ENCODE results near the gene FRMD8. TPM values are rescaled to one million over a fixed set of nuclear protein-coding genes. Genes with fewer than 3 reads are reported as not detected.

FRMD8 gene
- total and polyA plus RNA-seq, 2 of the 8 experiments (the other 6 are each of a cell fraction or from before 2014, with no cell fraction given) = 15.0 to 19.2 TPM

DNA sequence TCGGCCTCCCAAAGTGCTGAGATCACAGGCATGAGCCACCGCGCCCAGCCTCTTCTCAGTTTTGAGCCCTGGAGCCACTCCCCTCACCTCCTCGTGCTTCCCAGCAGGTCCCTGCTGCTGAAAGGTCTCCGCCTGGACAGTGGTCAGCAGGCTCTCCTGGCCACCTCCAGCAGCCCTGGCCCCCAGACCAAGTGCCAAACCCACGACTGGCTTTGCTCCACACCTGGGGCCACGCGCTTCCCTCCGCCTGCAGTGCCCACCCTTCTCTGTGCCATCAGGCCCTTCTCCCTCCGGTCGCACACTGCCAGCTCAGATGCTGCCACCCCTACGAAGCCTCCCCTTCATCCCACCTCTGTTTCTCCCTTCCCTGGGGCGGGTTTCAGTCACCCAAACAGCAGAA is 12.8 kb downstream of the FRMD8 start:
- FAIRE-seq = no peak
- H3K4me2 ChIP-seq (ENCODE audit: insufficient read depth in 1 of 2, low read depth in 2 of 2, low read length in 2 of 2) = no peak overlapping the region
- H2BK20ac ChIP-seq (ENCODE audit: low read length) = no peak overlapping the region
- H3K14ac ChIP-seq (ENCODE audit: insufficient read length) = no peak overlapping the region
- H3K27me3 ChIP-seq (replicated peaks in 1 of 4; ENCODE audit: control insufficient read depth in 3 of 4, extremely low read depth in 1 of 4, insufficient read depth in 3 of 4, low read length in 3 of 4) = no peaks in the 10 kb centered on the region
- H2BK5ac ChIP-seq (ENCODE audit: low read depth, low read length) = no peak overlapping the region
- no peak overlapping the region for H3K23ac ChIP-seq (ENCODE audit: insufficient read length)
- H3K36me3 ChIP-seq (ENCODE audit: control insufficient read depth in 2 of 4, insufficient read depth in 4 of 4, low read length in 3 of 4) = peaks cover 0 to 4% (median 0%) of the 10 kb centered on the region in 4 experiments; a peak in 1 of 8 replicates
- no peak for TF ChIP-seq NRF1 (IDR thresholded peaks at IDR 0.05; ENCODE audit: low read depth, low read length)
- no peak for TF ChIP-seq ZNF274 (IDR thresholded peaks at IDR 0.05; ENCODE audit: borderline replicate concordance, extremely low read depth, low read length)
- no peak for TF ChIP-seq EZH2 (IDR thresholded peaks at IDR 0.05; ENCODE audit: low read depth, low read length, severe bottlenecking)
- no peak for TF ChIP-seq ASH2L (IDR thresholded peaks at IDR 0.05; ENCODE audit: low read length)
- H2AFZ ChIP-seq (ENCODE audit: low read length) = no peak overlapping the region
- H4K8ac ChIP-seq (ENCODE audit: extremely low read depth, insufficient read depth, low read length) = peak overlapping the region; percentile 51; the same call in 1 of the 2 replicates
- 94% methylated on average over 13 of the region's 13 CpGs; no CpG with 5 or more reads in 1 of the 2 experiments for WGBS, 2 experiments (ENCODE audit: extremely low coverage in 1 of 2, insufficient coverage in 1 of 2, insufficient read length in 1 of 2, insufficient replicate concordance in 2 of 2, low coverage in 1 of 2, low lambda C conversion rate in 2 of 2, missing lambda C conversion rate in 1 of 2)
- no peak overlapping the region for H4K91ac ChIP-seq (replicated peaks; ENCODE audit: insufficient read length, low read length)
- no peak overlapping the region for H2AK5ac ChIP-seq (ENCODE audit: low read depth, low read length)
- H3K79me2 ChIP-seq (ENCODE audit: control insufficient read depth in 1 of 2, insufficient read depth in 2 of 2, low read length in 2 of 2) = no peaks in the 10 kb centered on the region
- no peak overlapping the region for H2BK15ac ChIP-seq (ENCODE audit: low read length)
- ChIA-PET POLR2A (ENCODE audit: partially characterized antibody) (interaction anchor here (1.0 to 17.0 kb wide), 2 partner anchors 23 to 104 kb away, joined by 4 to 202 read pairs; partner anchors contain the start of genes MALAT1 and NEAT1), CTCF (ENCODE audit: partially characterized antibody) (interaction anchor here (0.6 to 2.6 kb wide), 4 partner anchors 17 to 153 kb away, joined by 3 to 23 read pairs (median 3); no protein-coding TSS in a partner anchor)
- no peak overlapping the region for H2BK12ac ChIP-seq (ENCODE audit: low read depth, low read length)
- H3K4ac ChIP-seq (replicated peaks; ENCODE audit: insufficient read length, low read depth, low read length) = no peak overlapping the region
- no peak overlapping the region for H3K56ac ChIP-seq (replicated peaks; ENCODE audit: insufficient read length, low read depth, low read length)
- H3K4me3 ChIP-seq (ENCODE audit: extremely low read depth in 1 of 4, insufficient read depth in 2 of 4, low read depth in 3 of 4, low read length in 4 of 4) = no peak overlapping the region
- H3K27ac ChIP-seq (ENCODE audit: low read depth, low read length) = no peak overlapping the region
- H3K79me1 ChIP-seq (ENCODE audit: low read depth, low read length) = 0 out of 2 replicates have a peak, but pooled peaks cover 2% of the 10 kb centered on the region
- no peak overlapping the region for H2BK120ac ChIP-seq (replicated peaks; ENCODE audit: low read depth, low read length)
- no peaks in the 10 kb centered on the region for H3K9me3 ChIP-seq (ENCODE audit: insufficient read depth in 2 of 2, low read depth in 1 of 2, low read length in 1 of 2)
- DNase-seq (ENCODE audit: low read depth in 1 of 2, low spot score in 2 of 2) = no peak
- no peak overlapping the region for H3K9ac ChIP-seq (replicated peaks in 1 of 4; ENCODE audit: extremely low read depth in 1 of 4, low read depth in 3 of 4, low read length in 3 of 4)
- no peaks in the 10 kb centered on the region; a peak in 1 of 7 replicates for H3K4me1 ChIP-seq (replicated peaks in 1 of 4; ENCODE audit: control insufficient read depth in 3 of 4, insufficient read depth in 4 of 4, low read length in 3 of 4)
- H4K20me1 ChIP-seq (replicated peaks in 1 of 2; ENCODE audit: control insufficient read depth in 1 of 2, insufficient read depth in 2 of 2, low read length in 2 of 2) = peaks cover 0 to 6% of the 10 kb centered on the region in 2 experiments
- no peak overlapping the region for H4K5ac ChIP-seq (ENCODE audit: insufficient read length, low read depth, low read length)
- H3K18ac ChIP-seq (ENCODE audit: extremely low read depth, low read length) = no peak overlapping the region
- no peaks in the 10 kb centered on the region for H3K23me2 ChIP-seq (ENCODE audit: low read depth, low read length)

All from H1 (cell line).